Subcutaneous adipose tissue (tissue), 4 donors: Measurements from ENCODE around the gene OTUB1. TPM values are rescaled to one million over a fixed set of nuclear protein-coding genes. Genes with fewer than 3 reads are reported as not detected.

ENCODE experiments used
- CTCF ChIP-seq: fragments of 450-650 bp; IDR thresholded peaks from one replicate; pipeline ENCODE4 v1.5.1; 2016; ENCODE audit warnings: low read depth, mild to moderate bottlenecking, control low read depth, antibody characterized with exemption, moderate library complexity
- total RNA-seq, 4 donors: library from RNA; depleted of rRNA; stranded (reverse); fragments of >200 nt; gene quantifications; one replicate each; pipeline ENCODE4 v1.1.0, GENCODE V29; 2016

OTUB1 gene
- total RNA-seq, 4 donors from 2014 or later = 41.6 to 49.1 (median 44.4) TPM

DNA sequence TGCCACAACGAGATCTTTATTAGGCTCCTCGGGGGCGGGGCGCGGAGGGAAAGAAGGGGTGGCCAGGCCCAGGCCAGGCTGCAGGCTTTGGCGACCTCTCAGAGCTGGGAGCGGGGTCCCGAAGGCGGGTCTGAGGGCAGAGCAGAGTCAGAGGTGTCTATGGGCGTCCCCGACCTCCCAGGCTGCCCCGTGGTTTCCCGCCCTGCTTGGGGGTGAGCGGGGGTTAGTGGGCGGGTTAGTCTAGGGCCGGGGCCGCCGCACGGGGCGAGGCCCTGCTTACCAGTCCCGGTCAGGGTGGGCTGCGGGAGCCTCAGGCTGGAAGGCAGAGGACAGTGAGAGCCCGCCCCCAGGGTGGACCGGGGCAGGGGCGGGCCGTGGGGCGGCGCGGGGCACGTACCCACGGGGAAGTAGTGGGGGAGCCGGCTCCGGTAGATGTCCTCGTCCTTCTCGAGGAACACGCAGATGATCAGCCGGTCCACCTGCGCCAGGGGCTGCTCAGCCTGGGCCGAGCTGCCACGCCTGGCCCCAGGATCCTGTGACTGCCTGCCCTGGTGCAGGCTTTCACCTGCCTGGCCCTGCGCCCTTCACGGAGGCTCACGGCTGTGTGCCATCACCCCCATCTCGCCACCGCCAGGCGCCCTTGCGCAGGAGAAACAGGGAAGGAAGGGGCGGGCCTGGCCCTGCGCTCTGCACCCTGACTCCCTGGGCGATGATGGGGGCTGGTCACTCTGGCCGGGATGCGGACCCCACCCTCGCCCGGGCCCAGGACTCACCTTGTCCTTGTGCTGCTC, 12.5 kb downstream of the OTUB1 start:
- no peak for TF ChIP-seq CTCF

DNA sequence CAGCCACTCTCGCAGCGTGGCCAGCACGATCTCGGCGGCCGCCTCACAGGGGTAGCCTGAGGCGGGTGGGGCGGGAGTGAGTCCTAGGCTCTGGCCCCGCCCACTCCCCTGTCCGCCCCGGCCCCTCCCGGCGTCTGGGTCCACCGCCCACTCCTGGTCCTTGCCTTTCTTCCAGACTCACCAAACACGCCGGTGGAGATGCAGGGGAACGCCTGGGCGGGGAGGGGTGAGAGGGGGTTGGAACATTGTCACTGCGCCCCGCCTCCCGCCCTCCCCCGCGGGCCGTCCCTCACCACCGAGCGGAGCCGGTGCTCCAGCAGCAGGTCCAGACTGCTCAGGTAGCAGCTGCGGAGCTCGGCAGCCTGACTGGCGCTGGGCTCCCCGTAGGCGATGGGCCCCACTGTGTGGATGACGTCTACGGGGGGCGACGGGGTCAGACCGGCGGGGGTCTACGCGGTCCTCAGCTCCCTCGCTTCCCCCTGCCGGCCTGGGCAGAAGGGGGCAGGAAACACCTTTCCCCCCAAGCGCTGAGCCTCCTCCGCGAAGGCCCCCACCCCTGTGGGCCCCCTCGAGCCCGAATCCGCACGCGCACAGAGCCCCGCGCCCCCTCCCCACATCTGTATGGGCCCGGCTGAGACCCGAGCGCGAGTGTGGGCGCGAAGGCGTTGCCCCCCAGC, 13.2 kb downstream of the OTUB1 start:
- no peak for TF ChIP-seq CTCF

DNA sequence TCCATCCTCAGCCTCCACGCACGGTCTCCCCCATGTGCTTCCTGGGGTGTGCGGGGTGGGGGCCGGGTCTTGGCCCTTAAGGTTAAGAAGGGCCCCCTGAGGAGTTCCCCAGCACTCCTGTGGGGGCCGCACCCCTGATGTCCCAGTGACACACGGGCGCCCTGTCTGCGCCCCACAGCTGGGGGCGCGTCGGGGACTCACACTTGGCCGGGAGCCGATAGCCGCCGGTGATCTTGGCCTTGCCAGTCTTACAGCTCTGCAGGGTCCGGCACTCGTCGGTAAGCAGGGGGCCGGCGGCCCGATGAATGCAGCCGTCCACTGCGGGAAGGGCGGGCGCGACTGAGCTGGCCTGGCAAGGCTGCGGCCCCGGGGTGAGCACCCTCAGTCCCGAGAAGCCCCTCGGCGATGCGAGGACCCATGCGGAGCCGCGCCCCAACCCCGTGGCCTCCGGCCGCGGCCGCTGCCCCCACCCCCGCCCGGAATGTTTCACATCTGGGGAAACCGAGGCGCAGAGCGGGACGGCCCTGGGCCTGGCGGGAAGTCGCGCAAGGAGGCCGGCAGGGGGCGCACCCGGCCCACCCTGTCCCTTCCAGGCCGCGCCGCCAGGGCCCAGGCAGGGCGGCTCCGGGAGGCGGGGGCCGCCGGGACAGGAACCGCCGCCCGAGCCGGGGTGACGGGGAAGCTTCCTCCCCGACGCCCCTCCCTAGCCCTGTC, 13.9 kb downstream of the OTUB1 start:
- TF ChIP-seq CTCF = no peak

DNA sequence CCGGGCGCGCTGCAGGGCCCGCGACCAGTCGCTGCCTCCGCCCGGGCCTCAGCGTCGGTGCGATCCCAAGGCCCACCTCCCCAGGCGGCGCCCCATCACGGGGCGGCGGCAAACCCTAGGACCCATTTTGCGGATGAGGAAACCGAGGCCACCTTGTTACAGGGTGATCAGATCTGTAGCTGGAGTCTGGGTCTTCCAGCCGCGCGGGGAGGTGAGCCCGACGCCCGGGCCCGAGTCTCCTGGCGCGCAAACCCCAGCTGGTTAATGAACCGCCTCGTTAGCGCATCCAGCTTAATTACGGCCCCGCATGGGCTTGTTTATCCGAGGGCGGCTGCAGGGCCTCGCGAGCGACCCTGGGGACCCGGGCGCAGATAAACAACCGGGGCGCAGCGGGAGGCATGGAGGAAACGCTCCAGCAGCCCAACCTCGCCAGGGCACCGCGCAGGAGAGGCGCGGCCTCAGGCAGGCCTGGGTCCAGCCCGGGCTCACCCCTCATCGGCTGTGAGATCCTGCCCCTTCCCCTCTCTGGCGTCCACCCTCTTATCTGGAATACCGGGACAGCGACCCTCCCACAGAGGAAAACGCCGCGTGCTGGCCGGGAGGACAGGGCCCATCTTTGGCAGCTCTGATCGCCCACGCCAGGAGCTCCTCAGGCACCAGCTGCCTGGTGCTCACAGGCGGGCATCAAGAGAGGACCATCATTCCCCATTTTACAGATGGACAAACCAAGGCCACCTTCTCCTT, 14.7 kb downstream of the OTUB1 start:
- no peak for TF ChIP-seq CTCF

DNA sequence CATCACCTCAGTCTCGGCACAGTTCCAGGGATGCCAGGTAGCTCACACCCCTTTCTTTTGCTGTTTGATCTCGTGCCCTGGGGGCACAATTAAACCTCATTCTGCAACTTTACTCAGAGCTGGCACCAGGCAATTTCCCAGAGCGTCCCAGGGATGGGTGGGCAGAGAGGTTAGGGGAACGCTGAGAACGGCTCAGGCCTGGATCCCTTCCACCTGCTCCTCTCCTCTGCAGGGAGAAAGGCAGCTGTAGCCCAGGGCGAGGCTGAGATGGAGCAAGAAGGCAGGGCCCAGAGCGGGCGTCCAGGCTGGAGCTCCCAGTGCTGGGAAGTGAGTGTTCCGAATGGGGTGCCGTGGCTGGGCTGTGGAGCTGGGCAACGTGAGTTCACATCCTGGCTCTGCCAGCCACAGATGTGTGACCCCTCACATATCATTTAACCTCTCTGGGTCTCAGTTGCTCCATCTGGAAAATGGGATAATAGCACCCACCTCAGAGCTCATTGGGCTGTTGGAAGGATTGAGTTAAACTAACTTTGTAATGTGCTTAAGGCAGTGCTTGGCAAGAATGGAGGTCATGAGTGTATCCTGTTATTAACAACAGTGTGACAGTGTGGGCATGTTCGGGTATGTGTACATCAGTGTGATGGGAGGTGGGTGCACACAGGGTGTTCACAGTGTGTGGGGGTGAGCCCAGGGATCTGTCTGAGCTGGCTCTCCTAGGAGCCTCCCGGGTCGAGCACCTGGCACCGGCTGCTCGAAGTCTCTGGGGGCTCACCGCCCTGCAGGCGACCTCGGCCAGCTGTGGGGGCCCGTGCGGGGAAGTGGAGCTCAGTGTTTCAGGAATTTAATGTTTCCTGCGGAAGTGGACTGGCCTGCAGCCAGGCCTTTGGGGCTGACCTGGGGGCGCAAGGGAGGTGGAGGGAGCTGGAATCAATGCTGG, 15.5 kb downstream of the OTUB1 start:
- no peak for TF ChIP-seq CTCF

DNA sequence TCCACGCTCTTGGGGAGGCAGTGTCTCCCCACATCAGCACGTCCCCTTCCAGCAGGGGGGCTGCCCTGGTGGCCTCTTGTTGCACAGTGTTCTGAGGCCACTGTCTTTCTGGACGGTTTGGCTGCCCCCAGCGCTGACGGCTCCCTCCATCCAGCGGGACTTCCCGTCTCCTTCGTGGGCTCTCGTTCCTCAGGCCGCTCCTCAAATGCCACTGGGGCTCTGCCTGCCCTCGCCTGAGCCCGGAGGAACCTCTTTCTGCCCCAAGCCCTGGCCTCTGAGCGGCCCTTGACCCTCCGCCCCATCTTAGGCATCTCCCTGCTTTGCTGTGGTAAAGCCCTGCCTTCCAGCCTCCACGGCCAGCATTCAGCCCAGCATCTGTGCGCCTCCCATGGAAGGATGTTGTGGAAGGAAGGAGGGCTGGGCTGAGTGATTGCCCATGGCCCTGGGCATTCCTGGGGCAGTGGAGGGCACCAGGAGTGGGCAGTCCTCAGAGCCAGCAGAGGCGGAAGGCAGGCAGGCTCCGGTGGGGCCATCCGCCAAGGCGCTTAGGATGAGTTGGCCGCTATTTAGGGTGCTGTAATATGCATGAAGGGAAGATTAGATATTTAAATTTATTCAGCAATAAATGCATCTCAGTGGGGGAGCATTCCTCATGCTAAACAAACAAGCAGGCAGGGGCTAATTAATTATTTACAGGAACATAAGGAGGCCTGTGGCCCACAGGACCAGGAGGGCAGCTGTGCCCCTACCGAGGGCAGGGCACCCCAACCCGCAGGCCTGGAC, 17.8 kb downstream of the OTUB1 start:
- TF ChIP-seq CTCF = no peak
